Activated T-helper 1 cell treated with anti-CD3 and anti-CD28 coated beads, Interleukin-12 subunit alpha, Interleukin-12 subunit beta, Interleukin-2, Interleukin-4 antibody, amounts not matched to agents 30 ng/mL and 10 ng/mL and 1 ng/mL, durations not matched to agents 14 hours and 24 hours and 36 hours (primary cell): Measurements from ENCODE around the gene BCL2. TPM values are rescaled to one million over a fixed set of nuclear protein-coding genes. Genes with fewer than 3 reads are reported as not detected.
A peak's percentile ranks its signal among the peaks of the same experiment; 100 is the strongest.

Experiments used
- DNase-seq: peaks from one replicate; pipeline ENCODE4 v3.0.0; 2021; ENCODE audit warnings: low spot score
- H3K27ac Mint-ChIP-seq: one replicate; pipeline ENCODE4 v1.8.0; 2021; ENCODE audit warnings: mild to moderate bottlenecking, mixed read lengths
- H3K27me3 Mint-ChIP-seq: one replicate; pipeline ENCODE4 v1.8.0; 2022; ENCODE audit warnings: mild to moderate bottlenecking, moderate library complexity, mixed read lengths; ENCODE audit not compliant: insufficient read depth
- H3K36me3 Mint-ChIP-seq: one replicate; pipeline ENCODE4 v1.8.0; 2021; ENCODE audit warnings: low read depth, mixed read lengths
- H3K4me1 Mint-ChIP-seq: one replicate; pipeline ENCODE4 v1.8.0; 2021; ENCODE audit warnings: low read depth, mixed read lengths
- H3K4me3 Mint-ChIP-seq: one replicate; pipeline ENCODE4 v1.8.0; 2021; ENCODE audit warnings: mild to moderate bottlenecking, moderate library complexity, mixed read lengths
- H3K9me3 Mint-ChIP-seq: one replicate; pipeline ENCODE4 v1.8.0; 2021; ENCODE audit warnings: mixed read lengths
- intact Hi-C: fragments of 100-400 bp; cut with micrococcal nuclease; formaldehyde crosslinking; loops from one replicate; pipeline ENCODE4 v1.15.1; 2024
- total RNA-seq: library from RNA; stranded (reverse); gene quantifications from 2 replicates; pipeline ENCODE4 v1.2.3, GENCODE V29; 2022

BCL2 gene
- total RNA-seq, 1 donor from 2014 or later, result 97.1 TPM

DNA sequence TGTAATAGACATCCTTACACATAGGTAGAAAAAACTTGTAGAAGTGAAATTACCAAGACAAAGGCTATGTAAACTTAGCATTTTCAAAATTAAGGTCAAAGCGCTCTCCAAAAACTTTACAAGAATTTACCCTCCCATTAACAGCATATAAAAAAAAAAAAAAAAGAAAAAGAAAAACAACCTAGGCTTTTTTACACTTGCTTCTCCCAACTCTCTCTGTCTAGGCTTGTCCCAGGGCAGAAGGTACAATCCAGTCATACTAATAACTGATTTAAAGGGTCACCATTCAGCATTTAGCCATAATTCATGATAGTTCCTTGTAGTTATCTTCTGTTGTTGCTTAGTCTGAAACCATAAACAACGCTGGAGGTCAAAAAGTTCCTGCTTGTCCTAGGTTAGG lies 130.5 kb downstream of the BCL2 start:
- Mint-ChIP-seq H3K27me3 (no peaks in the 10 kb centered on the region), H3K36me3 (peaks cover 38% of the 10 kb centered on the region), H3K4me3 (no peak overlapping the region), H3K27ac (no peak overlapping the region), H3K9me3 (no peaks in the 10 kb centered on the region), H3K4me1 (peaks cover 84% of the 10 kb centered on the region)
- no peak for DNase-seq
- intact Hi-C loops, result loop anchor here (2.0 kb wide), 1 partner anchor 14 kb away; no protein-coding TSS in a partner anchor

GRCh38 chr18:63187791-63188460 lies 131.6 kb downstream of the BCL2 start:
- Mint-ChIP-seq H3K27ac (peak overlapping the region; percentile 57), H3K36me3 (peaks cover 35% of the 10 kb centered on the region), H3K9me3 (no peaks in the 10 kb centered on the region), H3K4me1 (peaks cover 83% of the 10 kb centered on the region), H3K27me3 (no peaks in the 10 kb centered on the region), H3K4me3 (no peak overlapping the region)
- intact Hi-C loops, result loop anchor here (2.0 kb wide), 1 partner anchor 13 kb away; no protein-coding TSS in a partner anchor
- no peak for DNase-seq

GRCh38 chr18:63187223-63187574 lies 132.4 kb downstream of the BCL2 start:
- H3K4me3 Mint-ChIP-seq, result peak overlapping the region; percentile 23
- H3K27ac Mint-ChIP-seq, result peak overlapping the region; percentile 9
- H3K36me3 Mint-ChIP-seq, result peaks cover 37% of the 10 kb centered on the region
- H3K4me1 Mint-ChIP-seq, result peaks cover 78% of the 10 kb centered on the region
- no peaks in the 10 kb centered on the region for H3K9me3 Mint-ChIP-seq
- no peaks in the 10 kb centered on the region for H3K27me3 Mint-ChIP-seq
- intact Hi-C loops, result no loop called here
- DNase-seq, result no peak

DNA sequence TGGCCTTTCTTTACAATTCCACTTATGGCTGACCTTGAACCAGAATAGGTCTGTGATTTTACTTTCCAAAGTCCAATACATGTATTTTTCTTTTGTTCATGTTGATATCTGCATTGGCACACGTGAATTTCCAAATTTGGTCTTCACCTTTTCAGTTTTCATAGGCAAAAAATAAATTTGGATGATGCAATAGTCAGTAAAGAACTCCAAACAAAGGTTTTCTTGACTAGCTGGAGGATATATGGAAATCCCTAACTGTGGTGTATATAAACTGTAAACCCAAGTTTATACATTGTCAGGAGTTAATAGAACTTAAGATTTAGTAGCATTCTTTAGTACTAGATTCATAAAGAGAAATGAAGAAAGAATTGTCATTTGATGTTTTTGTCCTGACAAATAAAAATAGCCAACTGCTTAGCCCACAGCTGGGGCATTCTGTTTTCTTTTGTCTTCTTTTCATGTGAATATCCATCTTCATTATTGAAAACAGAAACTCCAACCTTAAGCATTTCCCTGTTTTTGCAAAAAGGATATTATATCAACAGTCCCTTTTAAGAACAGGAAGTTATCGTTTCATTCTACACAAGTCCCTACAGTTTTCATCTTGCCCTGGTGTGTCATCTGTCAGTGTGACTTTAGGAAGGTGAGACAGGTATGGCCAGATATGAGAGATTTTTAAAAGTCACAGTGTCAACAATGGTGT lies 132.9 kb downstream of the BCL2 start:
- no peak overlapping the region for H3K4me3 Mint-ChIP-seq
- no peaks in the 10 kb centered on the region for H3K9me3 Mint-ChIP-seq
- no peak for DNase-seq
- H3K36me3 Mint-ChIP-seq, result peaks cover 34% of the 10 kb centered on the region
- peak overlapping the region; percentile 9 for H3K27ac Mint-ChIP-seq
- intact Hi-C loops, result no loop called here
- no peaks in the 10 kb centered on the region for H3K27me3 Mint-ChIP-seq
- peaks cover 76% of the 10 kb centered on the region for H3K4me1 Mint-ChIP-seq

DNA sequence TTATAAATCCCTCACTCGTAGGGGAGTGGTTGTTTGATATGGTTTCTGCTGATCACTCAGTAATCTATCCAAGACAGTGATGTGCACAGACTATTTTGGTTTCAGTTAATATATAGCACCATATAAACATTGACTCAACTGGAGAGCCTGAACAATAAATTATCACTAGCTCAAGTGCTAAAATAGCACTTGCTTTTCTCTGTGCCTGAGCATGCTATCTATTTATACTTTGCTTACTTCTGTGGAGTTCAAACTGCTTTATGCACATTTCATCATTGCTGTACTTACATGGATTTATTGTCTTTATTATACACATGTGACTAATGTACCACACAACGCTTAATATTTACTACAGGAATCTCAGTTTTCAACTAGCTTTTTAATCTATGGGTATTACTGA lies 133.6 kb downstream of the BCL2 start:
- Mint-ChIP-seq H3K4me1 (peaks cover 75% of the 10 kb centered on the region), H3K27ac (no peak overlapping the region), H3K9me3 (no peaks in the 10 kb centered on the region), H3K36me3 (peaks cover 34% of the 10 kb centered on the region), H3K4me3 (no peak overlapping the region), H3K27me3 (no peaks in the 10 kb centered on the region)
- intact Hi-C loops, result no loop called here
- no peak for DNase-seq

- Mint-ChIP-seq H3K27ac (peak overlapping the region; percentile 55), H3K4me1 (peaks cover 59% of the 10 kb centered on the region), H3K9me3 (no peaks in the 10 kb centered on the region), H3K27me3 (no peaks in the 10 kb centered on the region), H3K4me3 (no peak overlapping the region), H3K36me3 (peaks cover 31% of the 10 kb centered on the region)
- DNase-seq, result no peak
- intact Hi-C loops, result no loop called here
Observed at GRCh38 chr18:63183952-63184770, 135.4 kb downstream of the BCL2 start.

- intact Hi-C loops, result no loop called here
- no peak overlapping the region for H3K4me3 Mint-ChIP-seq
- H3K4me1 Mint-ChIP-seq, result peaks cover 52% of the 10 kb centered on the region
- no peaks in the 10 kb centered on the region for H3K27me3 Mint-ChIP-seq
- no peak overlapping the region for H3K27ac Mint-ChIP-seq
- no peaks in the 10 kb centered on the region for H3K9me3 Mint-ChIP-seq
- peaks cover 31% of the 10 kb centered on the region for H3K36me3 Mint-ChIP-seq
- DNase-seq, result no peak
Observed at GRCh38 chr18:63183378-63183777, 136.2 kb downstream of the BCL2 start.

- no peak for DNase-seq
- H3K9me3 Mint-ChIP-seq, result no peaks in the 10 kb centered on the region
- peak overlapping the region; percentile 10 for H3K27ac Mint-ChIP-seq
- H3K27me3 Mint-ChIP-seq, result no peaks in the 10 kb centered on the region
- intact Hi-C loops, result no loop called here
- no peak overlapping the region for H3K4me3 Mint-ChIP-seq
- peaks cover 34% of the 10 kb centered on the region for H3K36me3 Mint-ChIP-seq
- H3K4me1 Mint-ChIP-seq, result peaks cover 48% of the 10 kb centered on the region
Observed at GRCh38 chr18:63182861-63183260, 136.7 kb downstream of the BCL2 start.

DNA sequence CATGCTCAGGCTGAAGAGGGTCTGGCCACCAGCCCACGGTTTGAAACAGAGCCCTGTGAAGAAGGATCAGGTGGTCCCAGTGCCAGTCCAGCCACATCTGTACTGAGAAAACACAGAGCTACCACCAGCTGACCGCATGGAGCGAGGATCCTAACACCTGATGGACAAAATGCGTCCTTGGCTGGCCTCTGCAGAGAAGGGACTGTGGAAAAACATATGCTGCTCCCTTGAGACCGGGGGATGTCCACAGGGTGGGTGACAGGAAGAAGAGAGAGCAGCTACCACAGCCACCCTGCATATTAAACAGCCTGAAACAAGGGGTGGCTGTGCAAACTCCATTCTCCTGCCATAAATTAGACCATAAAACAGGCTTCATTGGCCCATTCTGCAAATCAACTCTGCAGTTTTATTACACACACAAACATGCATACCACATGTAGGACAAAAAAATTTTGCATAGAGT lies 137.2 kb downstream of the BCL2 start:
- intact Hi-C loops, result no loop called here
- Mint-ChIP-seq H3K36me3 (peaks cover 35% of the 10 kb centered on the region), H3K9me3 (no peaks in the 10 kb centered on the region), H3K4me1 (peaks cover 42% of the 10 kb centered on the region), H3K27me3 (no peaks in the 10 kb centered on the region), H3K4me3 (no peak overlapping the region), H3K27ac (peak overlapping the region; percentile 27)
- DNase-seq, result no peak

- peaks cover 29% of the 10 kb centered on the region for H3K36me3 Mint-ChIP-seq
- H3K4me1 Mint-ChIP-seq, result peaks cover 37% of the 10 kb centered on the region
- H3K4me3 Mint-ChIP-seq, result no peak overlapping the region
- H3K9me3 Mint-ChIP-seq, result no peaks in the 10 kb centered on the region
- H3K27me3 Mint-ChIP-seq, result no peaks in the 10 kb centered on the region
- H3K27ac Mint-ChIP-seq, result peak overlapping the region; percentile 27
- intact Hi-C loops, result no loop called here
- no peak for DNase-seq
Observed at GRCh38 chr18:63181706-63182309, 137.8 kb downstream of the BCL2 start.

- peaks cover 33% of the 10 kb centered on the region for H3K36me3 Mint-ChIP-seq
- peaks cover 33% of the 10 kb centered on the region for H3K4me1 Mint-ChIP-seq
- H3K27me3 Mint-ChIP-seq, result no peaks in the 10 kb centered on the region
- no peak for DNase-seq
- H3K9me3 Mint-ChIP-seq, result no peaks in the 10 kb centered on the region
- no peak overlapping the region for H3K27ac Mint-ChIP-seq
- intact Hi-C loops, result no loop called here
- H3K4me3 Mint-ChIP-seq, result no peak overlapping the region
Observed at GRCh38 chr18:63180971-63181376, 138.6 kb downstream of the BCL2 start.

DNA sequence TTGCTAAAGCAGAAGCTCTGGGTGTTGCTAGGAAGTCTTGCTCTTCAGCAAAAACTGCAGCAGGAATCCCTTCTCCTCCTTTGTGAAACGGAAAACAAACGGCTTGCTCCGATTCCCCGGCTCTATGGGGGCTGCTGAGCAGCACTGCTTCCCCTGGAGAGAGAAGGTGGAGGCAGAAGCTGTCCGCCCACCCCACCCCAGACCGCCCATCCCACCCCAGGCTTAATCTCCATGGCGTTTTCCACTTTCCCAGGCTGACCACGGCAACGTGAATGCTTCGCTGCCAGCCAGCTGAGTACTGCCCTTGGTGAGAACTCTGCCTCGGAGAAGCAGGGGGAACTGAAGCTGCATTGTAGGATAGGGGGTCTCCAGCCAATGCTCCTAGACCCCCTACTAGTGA lies 139.2 kb downstream of the BCL2 start:
- no peak for DNase-seq
- Mint-ChIP-seq H3K27ac (no peak overlapping the region), H3K27me3 (no peaks in the 10 kb centered on the region), H3K4me1 (peaks cover 36% of the 10 kb centered on the region), H3K36me3 (peaks cover 39% of the 10 kb centered on the region), H3K9me3 (no peaks in the 10 kb centered on the region), H3K4me3 (no peak overlapping the region)
- intact Hi-C loops, result no loop called here
